ENCODE results near the gene CNKSR3.

Gene CNKSR3

GRCh38 chr6:154407440-154407839 is 103.0 kb downstream of the CNKSR3 start:
- no peak overlapping the region for H3K4me3 Mint-ChIP-seq
- H3K27ac Mint-ChIP-seq = no peak overlapping the region
- peaks cover 5% of the 10 kb centered on the region for H3K4me1 Mint-ChIP-seq (ENCODE audit: low read depth)
- H3K9me3 Mint-ChIP-seq = no peaks in the 10 kb centered on the region
- H3K36me3 Mint-ChIP-seq (ENCODE audit: low read depth) = peaks cover 6% of the 10 kb centered on the region
- intact Hi-C loops (cut with micrococcal nuclease) = no loop called here
- H3K27me3 Mint-ChIP-seq = no peaks in the 10 kb centered on the region

- H3K9me3 Mint-ChIP-seq = no peaks in the 10 kb centered on the region
These were observed 103.6 kb downstream of the CNKSR3 start for GRCh38 chr6:154406869-154407268.

DNA sequence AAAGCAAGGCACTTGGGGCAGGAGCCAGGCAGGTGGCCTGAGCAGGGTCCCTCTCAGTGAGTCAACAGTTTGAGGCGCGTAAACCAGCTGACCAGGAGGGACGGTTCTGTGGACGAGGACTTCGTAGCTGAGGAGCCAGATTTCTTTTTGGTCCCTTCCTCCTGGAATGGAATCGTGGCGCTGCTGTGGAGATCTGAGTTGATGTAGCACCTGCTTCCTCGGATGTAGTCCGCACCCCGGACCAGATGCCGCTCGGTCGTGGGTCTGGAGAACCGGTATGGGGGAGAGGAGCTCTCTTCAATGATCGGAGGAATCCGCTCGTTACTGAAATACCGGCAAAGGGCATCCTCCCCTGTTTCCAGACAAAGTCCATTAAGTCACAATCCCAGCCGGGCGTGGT is 104.2 kb downstream of the CNKSR3 start:
- H3K36me3 Mint-ChIP-seq (ENCODE audit: low read depth) = peaks cover 6% of the 10 kb centered on the region
- intact Hi-C loops (cut with micrococcal nuclease) = no loop called here

More at GRCh38 chr6:154406869-154407268, 103.6 kb downstream of the CNKSR3 start:
- H3K36me3 Mint-ChIP-seq (ENCODE audit: low read depth) = peaks cover 6% of the 10 kb centered on the region
- no peak overlapping the region for H3K27ac Mint-ChIP-seq
- H3K4me1 Mint-ChIP-seq (ENCODE audit: low read depth) = peaks cover 5% of the 10 kb centered on the region
- H3K4me3 Mint-ChIP-seq = no peak overlapping the region
- intact Hi-C loops (cut with micrococcal nuclease) = no loop called here
- no peaks in the 10 kb centered on the region for H3K27me3 Mint-ChIP-seq

DNA sequence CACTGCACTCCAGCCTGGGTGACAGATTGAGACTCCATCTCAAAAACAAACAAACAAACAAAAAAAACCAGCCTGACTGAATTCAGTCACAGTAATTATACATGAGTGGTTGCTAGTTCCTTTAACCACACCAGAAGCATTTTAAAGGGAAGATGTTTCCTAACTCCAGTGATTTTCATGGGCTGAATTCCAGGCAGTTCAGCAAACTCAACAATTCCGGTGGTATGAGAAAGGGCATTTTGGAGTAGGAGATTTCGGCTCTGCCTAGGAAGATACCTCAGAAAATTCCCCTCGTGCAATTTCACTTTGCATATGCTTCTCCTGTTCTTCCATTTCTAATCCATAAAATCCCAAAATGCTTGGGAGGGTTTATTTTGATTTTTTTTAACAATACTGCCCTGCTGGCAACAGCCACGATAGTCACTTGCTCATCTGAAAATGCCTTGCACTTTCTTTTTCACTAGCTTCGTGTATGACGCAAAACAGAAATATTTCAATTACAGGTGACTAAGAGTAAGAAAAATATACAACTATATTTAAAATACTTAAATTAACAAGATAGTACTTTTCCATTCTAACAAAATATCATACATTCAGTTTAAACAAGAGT is 105.6 kb downstream of the CNKSR3 start:
- Mint-ChIP-seq H3K27ac (no peak overlapping the region), H3K27me3 (no peaks in the 10 kb centered on the region), H3K4me3 (no peak overlapping the region), H3K9me3 (no peaks in the 10 kb centered on the region), H3K36me3 (ENCODE audit: low read depth) (peaks cover 6% of the 10 kb centered on the region), H3K4me1 (ENCODE audit: low read depth) (peaks cover 5% of the 10 kb centered on the region)
- intact Hi-C loops (cut with micrococcal nuclease) = no loop called here

More for the DNA sequence above, 104.2 kb downstream of the CNKSR3 start:
- Mint-ChIP-seq H3K4me3 (no peak overlapping the region), H3K9me3 (no peaks in the 10 kb centered on the region), H3K4me1 (ENCODE audit: low read depth) (peaks cover 5% of the 10 kb centered on the region), H3K27me3 (no peaks in the 10 kb centered on the region), H3K27ac (no peak overlapping the region)

GRCh38 chr6:154403788-154404187 is 106.7 kb downstream of the CNKSR3 start:
- H3K27ac Mint-ChIP-seq = no peak overlapping the region
- intact Hi-C loops (cut with micrococcal nuclease) = no loop called here
- H3K9me3 Mint-ChIP-seq = no peaks in the 10 kb centered on the region
- peaks cover 5% of the 10 kb centered on the region for H3K4me1 Mint-ChIP-seq (ENCODE audit: low read depth)
- peaks cover 6% of the 10 kb centered on the region for H3K36me3 Mint-ChIP-seq (ENCODE audit: low read depth)
- H3K4me3 Mint-ChIP-seq = no peak overlapping the region
- no peaks in the 10 kb centered on the region for H3K27me3 Mint-ChIP-seq

DNA sequence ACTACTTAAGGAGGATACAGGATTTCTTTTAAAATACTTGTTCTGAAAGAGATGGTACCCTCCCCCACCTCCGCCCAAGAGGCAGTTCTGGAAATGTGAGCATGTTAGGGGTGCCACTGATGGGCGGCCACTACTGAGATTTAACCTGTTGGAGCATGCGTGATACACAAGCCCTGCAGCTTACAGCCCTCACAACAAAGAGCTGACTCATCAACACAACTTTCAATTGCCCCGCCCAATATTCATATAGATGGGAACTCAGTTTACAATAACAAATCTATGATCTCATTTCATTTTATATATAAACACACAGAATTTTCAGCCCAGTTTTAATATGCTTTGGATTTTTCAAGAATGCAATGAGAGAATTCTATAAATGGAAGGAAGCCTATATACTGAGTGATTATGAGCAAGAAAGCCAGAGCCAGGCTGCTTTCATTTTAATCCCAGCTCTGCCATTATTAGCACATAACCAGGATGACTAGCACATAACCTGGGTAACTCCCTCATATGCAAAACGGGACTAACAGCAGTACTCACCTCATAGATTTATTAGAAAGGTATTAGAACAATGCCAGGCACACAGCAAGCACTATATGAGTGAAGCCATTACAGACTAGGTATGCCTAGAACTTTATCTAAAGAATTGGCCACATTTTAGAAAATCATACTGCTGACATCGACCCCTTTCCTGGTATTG is 108.3 kb downstream of the CNKSR3 start:
- H3K4me3 Mint-ChIP-seq = no peak overlapping the region
- no peak overlapping the region for H3K27ac Mint-ChIP-seq
- intact Hi-C loops (cut with micrococcal nuclease) = no loop called here
- H3K27me3 Mint-ChIP-seq = peaks cover 1% of the 10 kb centered on the region
- peaks cover 10% of the 10 kb centered on the region for H3K4me1 Mint-ChIP-seq (ENCODE audit: low read depth)
- H3K36me3 Mint-ChIP-seq (ENCODE audit: low read depth) = peaks cover 6% of the 10 kb centered on the region
- H3K9me3 Mint-ChIP-seq = no peaks in the 10 kb centered on the region

DNA sequence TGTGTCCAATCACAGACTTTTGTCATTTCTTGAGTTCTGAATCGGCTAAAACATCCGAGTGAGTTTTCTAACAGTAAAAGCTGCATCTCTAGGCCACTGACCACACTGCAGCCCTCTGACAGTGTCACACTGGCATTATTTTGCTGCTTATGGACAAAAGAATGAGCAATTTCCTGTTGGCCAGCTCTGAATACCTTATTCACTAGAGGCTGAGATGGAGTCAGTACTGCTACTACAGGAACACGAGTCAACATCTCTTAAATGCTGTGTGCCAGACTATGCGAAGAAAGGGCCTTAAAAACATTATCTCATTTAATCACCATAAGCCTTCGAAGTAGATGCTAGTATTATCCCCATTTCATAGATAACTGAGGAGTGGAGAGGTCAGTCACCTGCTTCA is 111.4 kb downstream of the CNKSR3 start:
- intact Hi-C loops (cut with micrococcal nuclease) = no loop called here
- peaks cover 10% of the 10 kb centered on the region for H3K4me1 Mint-ChIP-seq (ENCODE audit: low read depth)
- peaks cover 7% of the 10 kb centered on the region for H3K27me3 Mint-ChIP-seq
- no peak overlapping the region for H3K27ac Mint-ChIP-seq
- H3K36me3 Mint-ChIP-seq (ENCODE audit: low read depth) = no peaks in the 10 kb centered on the region
- no peak overlapping the region for H3K4me3 Mint-ChIP-seq
- no peaks in the 10 kb centered on the region for H3K9me3 Mint-ChIP-seq

DNA sequence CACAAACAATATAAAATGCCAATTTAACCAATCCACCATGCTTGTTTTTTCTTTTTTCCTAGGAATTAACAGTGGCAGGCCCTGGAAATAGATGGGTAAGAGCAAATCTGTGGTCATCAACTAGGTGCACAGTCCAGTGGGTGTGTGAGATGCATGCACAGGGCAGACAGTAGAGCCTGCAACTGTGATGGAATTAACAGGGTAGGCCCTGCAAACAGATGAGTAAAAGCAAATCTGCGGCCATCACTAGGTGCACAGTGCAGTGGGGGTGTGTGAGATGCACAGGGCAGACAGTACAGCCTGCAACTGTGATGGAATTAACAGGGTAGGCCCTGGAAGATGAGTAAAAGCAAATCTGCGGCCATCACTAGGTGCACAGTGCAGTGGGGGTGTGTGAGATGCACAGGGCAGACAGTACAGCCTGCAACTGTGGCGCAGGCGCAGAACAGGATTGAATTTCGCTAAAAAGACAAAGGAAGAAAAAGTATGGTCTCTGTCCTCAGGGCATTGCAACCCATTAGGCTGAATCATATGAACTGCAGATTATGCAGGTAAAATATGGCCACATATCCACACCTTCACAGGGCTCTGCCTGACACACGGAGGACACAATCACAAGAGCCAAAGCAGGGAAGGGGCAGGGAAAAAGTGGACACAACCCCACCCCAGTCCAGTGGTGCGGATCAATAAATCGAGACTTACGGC is 112.8 kb downstream of the CNKSR3 start:
- H3K4me3 Mint-ChIP-seq = no peak overlapping the region
- no peaks in the 10 kb centered on the region for H3K36me3 Mint-ChIP-seq (ENCODE audit: low read depth)
- intact Hi-C loops (cut with micrococcal nuclease) = no loop called here
- peaks cover 5% of the 10 kb centered on the region for H3K4me1 Mint-ChIP-seq (ENCODE audit: low read depth)
- H3K27me3 Mint-ChIP-seq = peaks cover 7% of the 10 kb centered on the region
- no peak overlapping the region for H3K27ac Mint-ChIP-seq
- H3K9me3 Mint-ChIP-seq = no peaks in the 10 kb centered on the region

DNA sequence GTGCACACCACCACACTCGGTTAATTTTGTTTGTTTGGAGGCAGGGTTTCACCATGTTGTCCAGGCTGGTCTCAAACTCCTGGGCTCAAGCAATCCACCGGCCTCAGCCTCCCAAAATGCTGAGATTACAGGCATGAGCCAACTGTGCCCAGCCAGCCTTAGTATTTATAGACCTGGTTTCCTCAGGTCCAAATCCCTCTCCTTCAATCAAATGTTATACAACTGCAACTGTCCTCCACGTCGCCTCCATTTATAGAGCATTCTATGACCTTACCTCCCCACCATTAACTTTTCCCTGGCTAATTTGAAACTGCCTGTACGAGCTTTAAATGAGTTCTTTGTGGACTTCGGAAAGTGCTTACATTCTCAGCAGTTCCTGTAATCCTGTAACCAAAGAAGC is 114.6 kb downstream of the CNKSR3 start:
- H3K4me1 Mint-ChIP-seq (ENCODE audit: low read depth) = peaks cover 5% of the 10 kb centered on the region
- no peaks in the 10 kb centered on the region for H3K36me3 Mint-ChIP-seq (ENCODE audit: low read depth)
- H3K9me3 Mint-ChIP-seq = no peaks in the 10 kb centered on the region
- H3K27me3 Mint-ChIP-seq = peaks cover 7% of the 10 kb centered on the region
- H3K4me3 Mint-ChIP-seq = no peak overlapping the region
- H3K27ac Mint-ChIP-seq = no peak overlapping the region
- intact Hi-C loops (cut with micrococcal nuclease) = no loop called here

DNA sequence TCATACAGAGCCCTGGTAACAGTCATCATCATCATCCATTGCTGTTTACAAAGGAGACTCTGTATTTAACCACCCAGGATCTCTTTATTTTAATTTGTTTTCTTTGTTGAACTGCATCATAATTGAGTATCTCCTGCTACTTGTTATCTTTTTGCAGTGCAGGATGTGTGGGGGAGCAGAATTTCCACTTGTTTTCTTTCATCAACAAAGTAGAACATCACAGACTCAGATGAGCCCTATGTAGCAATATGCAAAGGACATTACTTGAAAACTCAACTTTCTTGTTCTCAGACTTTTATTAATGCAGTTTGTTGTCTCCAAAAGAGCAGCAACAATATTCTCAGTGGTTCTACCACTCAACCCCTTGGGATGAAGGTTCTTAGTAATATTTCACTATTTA is 115.2 kb downstream of the CNKSR3 start:
- Mint-ChIP-seq H3K4me1 (ENCODE audit: low read depth) (peaks cover 5% of the 10 kb centered on the region), H3K36me3 (ENCODE audit: low read depth) (no peaks in the 10 kb centered on the region), H3K27ac (no peak overlapping the region), H3K27me3 (peaks cover 7% of the 10 kb centered on the region), H3K9me3 (no peaks in the 10 kb centered on the region), H3K4me3 (no peak overlapping the region)
- intact Hi-C loops (cut with micrococcal nuclease) = no loop called here

DNA sequence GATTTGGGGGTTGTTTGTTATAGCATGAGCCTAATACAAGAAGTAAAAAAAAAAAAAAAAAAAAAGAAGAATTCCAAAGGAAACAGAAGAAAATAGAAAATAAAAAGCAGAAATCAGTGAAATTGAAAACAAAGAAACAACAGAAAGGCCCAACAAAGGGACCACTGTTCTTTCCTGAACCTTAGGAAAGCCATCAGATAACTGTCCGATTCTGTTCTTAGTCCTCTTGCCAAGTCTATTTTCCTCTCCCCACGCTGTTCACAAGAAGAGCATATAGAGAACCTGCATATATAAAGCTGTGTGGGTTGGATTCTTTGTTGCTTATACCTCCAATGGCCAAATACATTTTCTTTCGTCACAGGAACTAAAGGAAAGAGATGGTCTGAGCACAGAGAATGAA is 115.9 kb downstream of the CNKSR3 start:
- no peak overlapping the region for H3K4me3 Mint-ChIP-seq
- no peaks in the 10 kb centered on the region for H3K36me3 Mint-ChIP-seq (ENCODE audit: low read depth)
- no peaks in the 10 kb centered on the region for H3K9me3 Mint-ChIP-seq
- H3K27me3 Mint-ChIP-seq = peaks cover 7% of the 10 kb centered on the region
- peaks cover 10% of the 10 kb centered on the region for H3K4me1 Mint-ChIP-seq (ENCODE audit: low read depth)
- intact Hi-C loops (cut with micrococcal nuclease) = no loop called here
- H3K27ac Mint-ChIP-seq = no peak overlapping the region

GRCh38 chr6:154390034-154390433 is 120.5 kb downstream of the CNKSR3 start:
- Mint-ChIP-seq H3K27me3 (peaks cover 5% of the 10 kb centered on the region), H3K27ac (no peak overlapping the region), H3K4me1 (ENCODE audit: low read depth) (peaks cover 5% of the 10 kb centered on the region), H3K36me3 (ENCODE audit: low read depth) (no peaks in the 10 kb centered on the region), H3K9me3 (no peaks in the 10 kb centered on the region), H3K4me3 (no peak overlapping the region)
- intact Hi-C loops (cut with micrococcal nuclease) = no loop called here

GRCh38 chr6:154388803-154389202 is 121.7 kb downstream of the CNKSR3 start:
- Mint-ChIP-seq H3K27ac (no peak overlapping the region), H3K36me3 (ENCODE audit: low read depth) (no peaks in the 10 kb centered on the region), H3K27me3 (peaks cover 3% of the 10 kb centered on the region), H3K4me3 (no peak overlapping the region), H3K9me3 (no peaks in the 10 kb centered on the region), H3K4me1 (ENCODE audit: low read depth) (peaks cover 5% of the 10 kb centered on the region)
- intact Hi-C loops (cut with micrococcal nuclease) = no loop called here

- Mint-ChIP-seq H3K27ac (no peak overlapping the region), H3K27me3 (peaks cover 3% of the 10 kb centered on the region), H3K4me1 (ENCODE audit: low read depth) (peaks cover 5% of the 10 kb centered on the region), H3K4me3 (no peak overlapping the region), H3K9me3 (peaks cover 10% of the 10 kb centered on the region), H3K36me3 (ENCODE audit: low read depth) (no peaks in the 10 kb centered on the region)
- intact Hi-C loops (cut with micrococcal nuclease) = no loop called here
These were observed 123.4 kb downstream of the CNKSR3 start for GRCh38 chr6:154386848-154387717.
